ENCODE results near the gene GNPDA1. TPM values are rescaled to one million over a fixed set of nuclear protein-coding genes. Genes with fewer than 3 reads are reported as not detected.

The GNPDA1 gene
- total RNA-seq, 4 donors from 2014 or later: 16.9 to 40.7 (median 30.6) TPM

- TF ChIP-seq CTCF (IDR thresholded peaks at IDR 0.05) (no peak), POLR2A (IDR thresholded peaks at IDR 0.05) (no peak)
- 59 to 72% methylated on average over 9 of the region's 9 CpGs for WGBS, 2 donors
- intact Hi-C loops (cut with DNase I; ENCODE audit: low total_unique reads): loop anchor here (10.0 kb wide), 1 partner anchor 67 kb away; no protein-coding TSS in a partner anchor
- DNase-seq (ENCODE audit: low spot score in 2 of 2): peak in 1 of 2 donors; percentile 74
- H3K4me3 ChIP-seq (ENCODE audit: low read depth, poor library complexity, severe bottlenecking): no peak overlapping the region
Measured at GRCh38 chr5:141951332-141951781, 61.5 kb downstream of the GNPDA1 start.

Other genes starting within 250 kb of the GNPDA1 start
- 100 to 1,000 TPM in 2 of 4 donors, 10 to 100 TPM in 2; 85.1 to 172 (median 119) TPM for gene PCDH1, start 134.6 kb downstream of the GNPDA1 start, total RNA-seq
- 10 to 100 TPM; 47.2 to 67.2 (median 49.2) TPM for gene DELE1, start 89.2 kb downstream of the GNPDA1 start, total RNA-seq
- gene PCDH12, start 54.8 kb downstream of the GNPDA1 start, total RNA-seq: 1 to 10 TPM in 1 of 4 donors, under 1 TPM in 3; 0.34 to 1.5 (median 0.54) TPM
- gene RNF14, start 43.9 kb downstream of the GNPDA1 start, total RNA-seq: 10 to 100 TPM; 32.2 to 57.3 (median 48.8) TPM
- 10 to 100 TPM; 25.8 to 83.9 (median 56.6) TPM for gene NDFIP1, start 95.8 kb upstream of the GNPDA1 start, total RNA-seq